H7 (cell line): ENCODE results near the gene ZNF100. TPM values are rescaled to one million over a fixed set of nuclear protein-coding genes. Genes with fewer than 3 reads are reported as not detected.
"Not testable (repeated sequence)": the region's sequence is repeated elsewhere in the genome, so short reads cannot be mapped to it uniquely, and the experiment has no call there.

Source experiments
- DNase-seq: peaks from one replicate; pipeline ENCODE4 v3.0.0; 2012
- H3K27me3 ChIP-seq: 2 replicates; pipeline ENCODE4 v1.6.0; 2011; ENCODE audit warnings: mild to moderate bottlenecking, low read length; ENCODE audit not compliant: control insufficient read depth, insufficient read depth
- H3K36me3 ChIP-seq: replicated peaks from 2 replicates; pipeline ENCODE4 v1.5.1; 2011; ENCODE audit warnings: low read length; ENCODE audit not compliant: control insufficient read depth, insufficient read depth
- H3K4me3 ChIP-seq: 2 replicates; pipeline ENCODE4 v1.5.1; 2011; ENCODE audit warnings: low read depth, mild to moderate bottlenecking, control low read depth, low read length, moderate library complexity; ENCODE audit not compliant: insufficient read depth
- total RNA-seq: library from RNA; depleted of rRNA; stranded (reverse); fragments of >200 nt; shearing (Covaris generic); gene quantifications from 2 replicates; pipeline ENCODE4 v1.2.3, GENCODE V29; 2014

ZNF100 gene
- total RNA-seq, 1 experiment from 2014 or later, result 3.7 TPM

DNA sequence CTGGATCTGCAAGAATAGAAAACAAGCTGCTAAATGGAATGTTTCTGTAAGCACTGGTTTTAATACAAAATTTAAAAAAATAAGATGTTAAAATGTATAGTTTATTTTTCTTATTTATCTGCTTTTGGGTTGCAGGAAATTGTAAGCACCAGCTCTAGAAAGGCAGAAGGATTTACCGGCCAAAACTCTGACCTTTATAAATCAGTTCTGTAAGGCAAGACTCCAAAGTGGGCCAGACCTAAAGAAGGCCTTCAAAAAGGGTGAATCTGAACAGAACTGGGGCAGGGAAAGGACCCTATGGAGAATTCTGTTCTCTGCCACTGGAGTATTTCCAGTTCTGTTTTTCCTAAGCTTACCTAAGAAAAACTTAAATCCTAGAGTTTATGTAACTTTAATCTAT is 19.3 kb downstream of the ZNF100 start:
- Histone ChIP-seq H3K4me3 (no peak overlapping the region), H3K27me3 (no peaks in the 10 kb centered on the region), H3K36me3 (no peaks in the 10 kb centered on the region; the same call in 1 of the 2 replicates)
- DNase-seq, result no peak

DNA sequence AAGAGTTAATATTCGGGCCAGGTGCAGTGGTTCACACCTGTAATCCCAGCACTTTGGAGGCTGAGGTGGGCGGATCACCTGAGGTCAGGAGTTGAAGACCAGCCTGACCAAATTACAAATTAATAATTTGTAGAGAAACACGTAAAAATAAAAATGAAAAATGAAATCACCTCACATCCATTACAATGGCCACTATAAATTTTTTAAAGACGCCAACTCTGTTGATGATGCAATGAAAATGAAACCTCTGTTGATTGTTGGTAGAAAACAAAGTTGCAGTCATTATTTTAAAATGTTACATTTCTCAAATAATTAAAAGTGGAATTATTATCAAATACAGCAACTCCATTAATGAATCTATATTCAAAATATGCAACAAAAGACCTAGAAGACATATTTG is 26.8 kb downstream of the ZNF100 start:
- DNase-seq, result no peak
- H3K36me3 ChIP-seq, result no peaks in the 10 kb centered on the region
- H3K4me3 ChIP-seq, result no peak overlapping the region
- no peaks in the 10 kb centered on the region for H3K27me3 ChIP-seq

- not testable (repeated sequence) for H3K36me3 ChIP-seq, DNase-seq, H3K4me3 ChIP-seq, H3K27me3 ChIP-seq
Measured at GRCh38 chr19:21726942-21727747, 40.2 kb downstream of the ZNF100 start.

DNA sequence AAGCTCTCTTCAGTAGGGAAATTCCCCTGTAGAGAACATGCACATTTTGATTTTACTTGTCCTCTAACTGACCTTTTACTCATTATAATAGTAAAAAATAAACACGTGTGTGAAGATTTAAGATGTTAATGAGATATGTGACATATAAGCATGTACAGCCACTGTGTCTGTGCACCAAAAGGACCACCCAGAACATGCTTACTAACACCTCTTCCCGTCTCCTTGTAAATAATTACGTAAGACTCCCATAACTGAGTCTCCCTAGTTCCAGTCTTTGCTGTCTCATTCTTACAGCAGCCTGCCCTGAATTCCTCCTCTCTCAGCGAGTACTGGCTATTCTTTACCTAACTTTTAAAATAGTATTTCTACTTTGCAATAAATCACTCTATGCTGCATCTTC is 53.6 kb downstream of the ZNF100 start:
- Histone ChIP-seq H3K27me3 (no peaks in the 10 kb centered on the region), H3K4me3 (no peak overlapping the region), H3K36me3 (no peaks in the 10 kb centered on the region)
- DNase-seq, result no peak

DNA sequence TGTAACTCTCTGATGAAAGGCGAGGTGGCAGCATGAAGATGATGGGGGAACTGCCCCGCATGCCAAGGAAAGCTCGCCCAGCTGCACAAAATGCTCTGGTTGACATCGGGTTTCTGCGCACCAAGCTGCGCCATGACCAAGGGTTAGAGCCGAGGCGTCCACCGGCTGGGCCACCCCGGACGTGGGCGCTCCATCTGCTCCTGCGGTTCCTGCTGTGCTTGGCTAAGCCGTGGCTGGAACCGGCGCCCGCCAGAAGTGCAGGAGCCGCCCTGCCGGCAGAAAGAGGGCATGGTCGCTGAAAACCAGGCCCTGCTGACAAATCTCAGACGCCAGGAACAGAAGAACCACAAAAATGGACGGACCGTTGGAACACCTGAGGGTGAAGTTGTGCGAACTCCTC is 57.9 kb downstream of the ZNF100 start:
- no peaks in the 10 kb centered on the region for H3K36me3 ChIP-seq
- no peak overlapping the region for H3K4me3 ChIP-seq
- no peak for DNase-seq
- no peaks in the 10 kb centered on the region for H3K27me3 ChIP-seq

DNA sequence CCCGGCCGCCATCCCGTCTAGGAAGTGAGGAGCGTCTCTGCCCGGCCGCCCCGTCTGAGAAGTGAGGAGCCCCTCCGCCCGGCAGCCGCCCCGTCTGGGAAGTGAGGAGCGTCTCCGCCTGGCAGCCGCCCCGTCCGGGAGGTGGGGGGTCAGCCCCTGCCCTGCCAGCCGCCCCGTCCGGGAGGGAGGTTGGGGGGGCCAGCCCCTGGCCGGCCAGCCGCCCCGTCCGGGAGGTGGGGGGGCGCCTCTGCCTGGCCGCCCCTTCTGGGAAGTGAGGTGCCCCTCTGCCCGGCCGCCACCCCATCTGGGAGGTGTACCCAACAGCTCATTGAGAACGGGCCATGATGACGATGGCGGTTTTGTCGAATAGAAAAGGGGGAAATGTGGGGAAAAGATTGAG is 59.5 kb downstream of the ZNF100 start:
- not testable (repeated sequence) for DNase-seq, H3K4me3 ChIP-seq, H3K36me3 ChIP-seq, H3K27me3 ChIP-seq

DNA sequence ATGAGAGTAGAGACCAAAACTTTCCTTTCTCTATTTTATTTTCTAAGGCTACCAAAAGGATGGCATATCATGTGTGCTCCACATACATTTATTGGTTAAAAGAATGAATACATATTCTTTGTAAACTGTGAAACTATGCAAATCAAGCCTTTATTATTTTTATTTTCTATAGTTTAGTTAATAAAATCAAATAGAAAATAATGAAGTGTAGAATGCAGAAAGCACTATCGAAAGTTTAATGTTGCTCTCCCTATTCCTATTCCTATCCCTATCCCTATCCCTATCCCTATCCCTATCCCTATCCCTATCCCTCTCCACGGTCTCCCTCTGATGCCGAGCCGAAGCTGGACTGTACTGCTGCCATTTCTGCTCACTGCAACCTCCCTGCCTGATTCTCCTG is 60.3 kb downstream of the ZNF100 start:
- no peaks in the 10 kb centered on the region for H3K27me3 ChIP-seq
- H3K4me3 ChIP-seq, result no peak overlapping the region
- H3K36me3 ChIP-seq, result no peaks in the 10 kb centered on the region
- no peak for DNase-seq

DNA sequence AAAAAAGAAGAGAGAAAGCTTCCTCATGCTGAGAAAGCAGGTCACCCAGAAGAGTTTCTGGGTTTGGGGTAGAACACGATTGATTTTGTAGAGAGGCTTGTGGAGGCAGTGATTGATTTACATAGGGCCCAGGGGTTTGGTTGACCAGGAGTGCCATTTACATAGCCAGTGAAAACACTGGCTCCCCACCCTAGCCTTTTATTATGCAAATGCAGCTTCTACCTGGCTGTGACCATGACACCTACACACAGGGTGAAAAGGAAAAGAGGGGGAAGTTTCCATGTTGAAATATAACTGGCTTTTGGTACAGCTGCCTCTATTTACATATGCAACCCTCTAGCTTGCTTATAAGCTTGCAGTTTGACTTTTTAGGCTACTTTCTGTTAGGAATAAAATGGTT is 62.0 kb downstream of the ZNF100 start:
- DNase-seq, result peak; percentile 51
- H3K27me3 ChIP-seq, result no peaks in the 10 kb centered on the region
- H3K36me3 ChIP-seq, result no peaks in the 10 kb centered on the region
- no peak overlapping the region for H3K4me3 ChIP-seq

- H3K4me3 ChIP-seq, result no peak overlapping the region
- no peaks in the 10 kb centered on the region for H3K27me3 ChIP-seq
- DNase-seq, result peak; percentile 48
- H3K36me3 ChIP-seq, result no peaks in the 10 kb centered on the region
Measured at GRCh38 chr19:21704320-21704719, 63.1 kb downstream of the ZNF100 start.

DNA sequence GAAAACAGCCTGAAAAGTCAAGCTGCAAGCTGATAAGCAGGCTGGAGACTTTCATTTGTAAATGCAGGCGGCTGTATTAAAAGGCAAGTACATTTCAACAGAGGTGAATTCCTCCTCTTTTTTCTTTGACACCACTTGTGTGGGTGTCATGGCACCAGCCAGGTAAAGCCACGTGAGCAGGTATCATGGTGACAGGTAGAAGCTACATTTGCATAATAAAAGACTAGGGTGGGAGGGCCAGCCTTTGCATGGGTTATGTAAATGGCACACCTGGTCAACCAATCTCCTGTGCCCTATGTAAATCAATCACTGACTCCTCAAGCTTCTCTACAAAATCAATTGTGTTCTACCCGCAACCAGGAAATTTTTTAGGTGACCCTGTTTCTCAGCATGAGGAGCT is 68.2 kb downstream of the ZNF100 start:
- Histone ChIP-seq H3K4me3 (no peak overlapping the region), H3K36me3 (no peaks in the 10 kb centered on the region), H3K27me3 (no peaks in the 10 kb centered on the region)
- peak; percentile 65 for DNase-seq

DNA sequence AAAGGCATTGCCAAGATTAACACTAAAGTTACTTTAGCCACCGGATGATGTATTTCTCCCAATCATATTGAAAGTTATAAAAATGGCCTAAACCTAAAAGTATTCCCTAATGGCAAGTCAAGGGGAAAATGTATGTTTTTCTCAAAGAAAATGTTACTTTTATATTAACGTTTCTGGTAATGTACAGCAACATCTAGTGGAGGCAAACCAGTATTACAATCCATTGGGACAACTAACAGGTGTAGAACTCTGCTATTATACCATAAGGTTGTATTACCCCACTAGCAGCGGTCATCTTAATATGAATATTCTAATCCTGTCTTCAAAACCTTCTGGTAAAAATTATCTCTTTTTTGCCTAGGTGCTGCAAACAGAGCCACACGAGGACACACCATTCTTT is 69.2 kb downstream of the ZNF100 start:
- Histone ChIP-seq H3K4me3 (no peak overlapping the region), H3K27me3 (no peaks in the 10 kb centered on the region), H3K36me3 (no peaks in the 10 kb centered on the region)
- DNase-seq, result peak; percentile 28

- H3K4me3 ChIP-seq, result no peak overlapping the region
- no peak for DNase-seq
- H3K27me3 ChIP-seq, result no peaks in the 10 kb centered on the region
- no peaks in the 10 kb centered on the region for H3K36me3 ChIP-seq
Measured at GRCh38 chr19:21697698-21698097, 69.7 kb downstream of the ZNF100 start.

DNA sequence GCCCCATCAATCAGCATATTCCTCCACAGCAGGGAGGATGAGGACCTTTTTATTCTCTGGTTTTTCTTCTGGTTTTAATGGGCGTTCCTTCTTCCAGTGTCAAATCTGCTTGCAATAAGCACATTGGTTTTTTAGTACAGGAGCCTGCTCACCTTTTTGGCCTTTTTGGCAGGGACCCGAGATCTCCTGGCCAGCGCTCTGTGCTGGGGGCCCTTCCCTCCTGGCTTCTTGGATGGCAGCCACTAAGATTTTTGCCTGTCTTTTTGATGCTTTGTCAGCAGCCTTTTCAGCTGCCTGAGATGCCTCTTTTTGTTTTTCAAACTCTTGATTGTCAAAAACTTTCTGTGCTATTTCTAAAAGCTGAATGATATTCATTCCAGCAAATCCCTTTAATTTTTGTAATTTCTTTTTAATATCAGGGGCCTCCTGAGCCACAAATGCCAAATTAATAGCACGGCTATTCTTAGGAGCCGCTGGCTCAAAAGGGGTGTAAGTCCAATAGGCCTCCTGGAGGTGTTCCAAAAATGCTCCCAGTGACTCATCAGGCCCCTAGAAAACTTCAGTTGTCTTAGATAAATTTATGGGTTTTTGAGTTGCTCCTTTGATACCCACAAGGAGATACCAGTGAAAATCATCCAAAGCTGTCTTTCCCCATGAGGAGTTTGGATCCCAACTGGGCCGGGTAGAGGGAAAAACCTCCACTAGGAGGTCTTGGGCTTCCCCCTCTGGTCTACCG is 73.0 kb downstream of the ZNF100 start:
- H3K4me3 ChIP-seq, result no peak overlapping the region
- DNase-seq, result no peak
- no peaks in the 10 kb centered on the region for H3K36me3 ChIP-seq
- no peaks in the 10 kb centered on the region for H3K27me3 ChIP-seq

DNA sequence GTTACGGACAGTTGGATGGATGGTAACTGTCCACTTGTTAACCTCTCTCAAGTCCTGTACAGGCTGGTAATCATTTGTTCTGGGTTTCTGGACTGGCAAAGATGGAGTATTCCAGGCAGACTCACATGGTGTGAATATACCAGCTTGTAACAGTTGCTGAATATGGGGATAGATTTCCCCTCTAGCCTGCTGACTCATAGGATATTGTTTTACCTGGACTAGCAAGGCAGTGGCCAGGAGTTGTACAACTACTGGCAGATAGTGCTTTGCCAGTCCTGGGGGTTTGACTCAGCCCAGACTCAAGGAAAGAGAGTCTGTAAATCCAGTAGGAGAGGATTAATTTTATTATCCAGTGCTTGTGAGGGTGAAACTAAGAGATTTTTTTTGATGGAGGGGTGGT is 74.0 kb downstream of the ZNF100 start:
- no peaks in the 10 kb centered on the region for H3K36me3 ChIP-seq
- H3K4me3 ChIP-seq, result no peak overlapping the region
- no peak for DNase-seq
- H3K27me3 ChIP-seq, result no peaks in the 10 kb centered on the region

- no peaks in the 10 kb centered on the region for H3K36me3 ChIP-seq
- no peak for DNase-seq
- H3K27me3 ChIP-seq, result no peaks in the 10 kb centered on the region
- H3K4me3 ChIP-seq, result no peak overlapping the region
Measured at GRCh38 chr19:21691661-21692060, 75.7 kb downstream of the ZNF100 start.
